Sigmoid colon (tissue), 4 donors: ENCODE measurements around the gene LUM.

Experiments
- CTCF ChIP-seq, 4 experiments: fragments of 450-650 bp in 3 of 4; fragments of 200-600 bp in 1 of 4; IDR thresholded peaks; one replicate each; pipeline ENCODE4 v1.5.1; 2016 to 2019; ENCODE audit warnings: antibody characterized with exemption in 4 of 4, mild to moderate bottlenecking in 3 of 4, moderate library complexity in 2 of 4
- EP300 ChIP-seq, 4 donors: sonication (generic); formaldehyde crosslinking; IDR thresholded peaks; one replicate each; pipeline ENCODE4 v1.6.1; 2017; ENCODE audit warnings: antibody characterized with exemption in 4 of 4
- POLR2A ChIP-seq, 2 donors: fragments of 450-650 bp; IDR thresholded peaks; one replicate each; pipeline ENCODE4 v1.6.1; 2016; ENCODE audit warnings: antibody characterized with exemption in 2 of 2, mild to moderate bottlenecking in 2 of 2, moderate library complexity in 2 of 2
- POLR2AphosphoS5 ChIP-seq, 4 donors: sonication (generic); formaldehyde crosslinking; IDR thresholded peaks; one replicate each; pipeline ENCODE4 v1.6.1; 2017; ENCODE audit warnings: antibody characterized with exemption in 4 of 4

- TF ChIP-seq POLR2A (IDR thresholded peaks at IDR 0.05) (no peak), CTCF (IDR thresholded peaks at IDR 0.05) (no peak), EP300 (IDR thresholded peaks at IDR 0.05) (no peak), POLR2AphosphoS5 (IDR thresholded peaks at IDR 0.05) (peak in 3 of 4 donors; percentile 39 to 66 (median 49))
These were observed 28.0 kb upstream of the LUM start for GRCh38 chr12:91139286-91139685.
